Neural progenitor cell (in vitro differentiated cells): ENCODE data around the gene OSTN. TPM values are rescaled to one million over a fixed set of nuclear protein-coding genes. Genes with fewer than 3 reads are reported as not detected.
"Not testable (repeated sequence)": the region's sequence is repeated elsewhere in the genome, so short reads cannot be mapped to it uniquely, and the experiment has no call there.

ENCODE experiments used
- DNase-seq: peaks from one replicate; pipeline ENCODE4 v3.0.0-alpha.2; 2016; ENCODE audit warnings: low spot score
- H2AFZ ChIP-seq: fragments of 200-600 bp; sonication (generic); replicated peaks from 2 replicates; pipeline ENCODE4 v1.6.1; 2016; ENCODE audit warnings: antibody characterized with exemption
- H3F3A ChIP-seq: fragments of 200-600 bp; sonication (generic); 2 replicates; pipeline ENCODE4 v1.6.1; 2016; ENCODE audit warnings: antibody characterized with exemption, low read depth
- H3K27ac ChIP-seq: fragments of 200-600 bp; sonication (generic); 2 replicates; pipeline ENCODE4 v1.5.1; 2016; ENCODE audit warnings: mild to moderate bottlenecking
- H3K27me3 ChIP-seq: fragments of 200-600 bp; sonication (generic); 2 replicates; pipeline ENCODE4 v1.6.1; 2016; ENCODE audit warnings: mild to moderate bottlenecking, moderate library complexity
- H3K36me3 ChIP-seq: fragments of 200-600 bp; sonication (generic); 2 replicates; pipeline ENCODE4 v1.5.1; 2016
- H3K4me1 ChIP-seq: fragments of 200-600 bp; sonication (generic); 2 replicates; pipeline ENCODE4 v1.6.1; 2016; ENCODE audit warnings: mixed run types
- H3K4me2 ChIP-seq: fragments of 200-600 bp; sonication (generic); 2 replicates; pipeline ENCODE4 v1.6.1; 2016
- H3K4me3 ChIP-seq: fragments of 200-600 bp; sonication (generic); 2 replicates; pipeline ENCODE4 v1.5.1; 2016
- H3K79me2 ChIP-seq: fragments of 200-600 bp; sonication (generic); 2 replicates; pipeline ENCODE4 v1.6.1; 2016; ENCODE audit warnings: low read depth
- H3K9ac ChIP-seq: fragments of 200-600 bp; sonication (generic); 2 replicates; pipeline ENCODE4 v1.6.1; 2016
- H3K9me3 ChIP-seq: fragments of 200-600 bp; sonication (generic); 2 replicates; pipeline ENCODE4 v1.5.1; 2016; ENCODE audit warnings: low read depth
- H4K20me1 ChIP-seq: fragments of 200-600 bp; sonication (generic); 2 replicates; pipeline ENCODE4 v1.6.1; 2016; ENCODE audit warnings: low read depth
- H3K27ac Mint-ChIP-seq: 3 replicates; pipeline ENCODE4 v1.8.0; 2021; ENCODE audit warnings: mixed read lengths
- H3K27me3 Mint-ChIP-seq: 2 replicates; pipeline ENCODE4 v1.8.0; 2022; ENCODE audit warnings: low read depth, mild to moderate bottlenecking, inconsistent platforms, moderate library complexity, mixed read lengths; ENCODE audit not compliant: insufficient read depth
- H3K36me3 Mint-ChIP-seq: 3 replicates; pipeline ENCODE4 v1.8.0; 2021; ENCODE audit warnings: mixed read lengths
- H3K4me1 Mint-ChIP-seq: 3 replicates; pipeline ENCODE4 v1.8.0; 2021; ENCODE audit warnings: mixed read lengths
- H3K4me3 Mint-ChIP-seq: 3 replicates; pipeline ENCODE4 v1.8.0; 2021; ENCODE audit warnings: mild to moderate bottlenecking, moderate library complexity, mixed read lengths
- H3K9me3 Mint-ChIP-seq: 3 replicates; pipeline ENCODE4 v1.8.0; 2020; ENCODE audit warnings: mixed read lengths
- EZH2 ChIP-seq: fragments of 200-600 bp; sonication (generic); IDR thresholded peaks from 2 replicates; pipeline ENCODE4 v1.6.1; 2017; ENCODE audit warnings: antibody characterized with exemption, mild to moderate bottlenecking, moderate library complexity
- EZH2phosphoT487 ChIP-seq: fragments of 200-600 bp; sonication (generic); IDR thresholded peaks from 2 replicates; pipeline ENCODE4 v1.6.1; 2017; ENCODE audit warnings: antibody characterized with exemption
- total RNA-seq: library from RNA; depleted of rRNA; stranded (reverse); fragments of >200 nt; gene quantifications from 2 replicates; pipeline ENCODE4 v1.2.3, GENCODE V29; 2015; ENCODE audit warnings: low replicate concordance
- TF ChIP-seq, protein P1 (sequence below): fragments of 200-600 bp; sonication (generic); IDR thresholded peaks from 2 replicates; pipeline ENCODE4 v1.5.1; 2017; ENCODE audit warnings: antibody characterized with exemption, mild to moderate bottlenecking

The OSTN gene
- total RNA-seq, 1 donor from 2014 or later = 1.2 TPM

DNA sequence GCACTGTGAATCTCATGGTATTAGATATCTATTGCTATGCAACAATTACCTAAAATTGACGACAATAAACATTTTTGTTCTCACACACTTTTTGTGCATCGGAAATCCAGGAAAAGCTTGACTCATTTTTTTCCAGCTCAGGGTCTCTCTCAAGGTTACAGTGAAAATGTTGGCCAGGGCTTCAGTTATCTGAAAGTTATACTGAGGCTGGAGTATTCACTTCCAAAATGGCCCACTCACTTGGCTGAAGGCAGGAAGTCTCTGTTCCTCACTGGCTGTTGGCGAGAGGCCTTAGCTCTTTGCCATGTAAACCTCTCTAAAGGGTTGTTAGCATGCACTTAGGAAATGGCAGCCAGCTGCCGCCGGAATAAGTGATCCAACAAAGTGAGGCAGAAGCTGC lies 41.4 kb downstream of the OSTN start:
- H3K36me3 Mint-ChIP-seq = no peaks in the 10 kb centered on the region
- Histone ChIP-seq H3K27me3 (no peaks in the 10 kb centered on the region), H4K20me1 (no peaks in the 10 kb centered on the region), H3K36me3 (no peaks in the 10 kb centered on the region), H2AFZ (no peak overlapping the region), H3K27ac (no peak overlapping the region), H3K4me3 (no peak overlapping the region), H3K4me1 (peaks cover 9% of the 10 kb centered on the region), H3K9ac (no peak overlapping the region), H3F3A (peaks cover 13% of the 10 kb centered on the region), H3K9me3 (no peaks in the 10 kb centered on the region), H3K79me2 (no peaks in the 10 kb centered on the region), H3K4me2 (no peak overlapping the region)
- H3K9me3 Mint-ChIP-seq = no peaks in the 10 kb centered on the region
- H3K27me3 Mint-ChIP-seq = peaks cover 3% of the 10 kb centered on the region
- TF ChIP-seq, protein P1, sequence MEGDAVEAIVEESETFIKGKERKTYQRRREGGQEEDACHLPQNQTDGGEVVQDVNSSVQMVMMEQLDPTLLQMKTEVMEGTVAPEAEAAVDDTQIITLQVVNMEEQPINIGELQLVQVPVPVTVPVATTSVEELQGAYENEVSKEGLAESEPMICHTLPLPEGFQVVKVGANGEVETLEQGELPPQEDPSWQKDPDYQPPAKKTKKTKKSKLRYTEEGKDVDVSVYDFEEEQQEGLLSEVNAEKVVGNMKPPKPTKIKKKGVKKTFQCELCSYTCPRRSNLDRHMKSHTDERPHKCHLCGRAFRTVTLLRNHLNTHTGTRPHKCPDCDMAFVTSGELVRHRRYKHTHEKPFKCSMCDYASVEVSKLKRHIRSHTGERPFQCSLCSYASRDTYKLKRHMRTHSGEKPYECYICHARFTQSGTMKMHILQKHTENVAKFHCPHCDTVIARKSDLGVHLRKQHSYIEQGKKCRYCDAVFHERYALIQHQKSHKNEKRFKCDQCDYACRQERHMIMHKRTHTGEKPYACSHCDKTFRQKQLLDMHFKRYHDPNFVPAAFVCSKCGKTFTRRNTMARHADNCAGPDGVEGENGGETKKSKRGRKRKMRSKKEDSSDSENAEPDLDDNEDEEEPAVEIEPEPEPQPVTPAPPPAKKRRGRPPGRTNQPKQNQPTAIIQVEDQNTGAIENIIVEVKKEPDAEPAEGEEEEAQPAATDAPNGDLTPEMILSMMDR = no peak
- TF ChIP-seq EZH2 = no peak
- no peak for TF ChIP-seq EZH2phosphoT487
- no peak overlapping the region for H3K4me3 Mint-ChIP-seq
- peaks cover 18% of the 10 kb centered on the region for H3K4me1 Mint-ChIP-seq
- no peak overlapping the region for H3K27ac Mint-ChIP-seq
- no peak for DNase-seq

DNA sequence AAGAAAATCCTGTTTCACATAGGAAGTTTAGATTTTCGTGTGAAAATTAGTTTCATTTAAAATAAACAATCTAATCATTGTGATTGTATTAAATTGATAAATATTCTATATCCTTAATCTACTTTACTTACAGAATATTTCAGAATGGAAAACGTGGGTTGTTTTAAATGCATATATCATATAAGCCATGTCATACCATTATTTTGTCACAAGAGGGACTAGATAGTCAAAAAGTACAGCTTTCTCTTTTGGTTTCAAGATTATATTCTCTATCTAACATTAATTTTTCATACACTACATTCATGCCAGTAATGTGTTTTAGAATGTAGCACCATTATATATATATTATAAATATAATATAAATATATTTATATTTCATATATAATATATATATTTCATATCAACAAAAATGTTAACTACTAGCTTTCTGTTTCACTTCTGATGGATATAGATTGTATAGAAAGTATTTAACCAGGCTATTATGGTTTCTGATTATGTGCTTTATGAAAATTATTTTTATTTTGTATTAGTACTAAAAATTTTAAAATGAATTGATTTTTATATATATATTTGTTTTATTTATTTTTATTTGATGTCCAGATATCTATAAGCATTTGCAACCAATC lies 45.3 kb downstream of the OSTN start:
- no peak overlapping the region for H3K4me2 ChIP-seq
- H3F3A ChIP-seq = peaks cover 3% of the 10 kb centered on the region
- Mint-ChIP-seq H3K36me3 (no peaks in the 10 kb centered on the region), H3K4me1 (peaks cover under 1% of the 10 kb centered on the region), H3K9me3 (no peaks in the 10 kb centered on the region), H3K27ac (no peak overlapping the region), H3K27me3 (no peaks in the 10 kb centered on the region), H3K4me3 (no peak overlapping the region)
- H3K9me3 ChIP-seq = no peaks in the 10 kb centered on the region
- no peaks in the 10 kb centered on the region for H3K27me3 ChIP-seq
- no peak overlapping the region for H3K9ac ChIP-seq
- H2AFZ ChIP-seq = no peak overlapping the region
- no peaks in the 10 kb centered on the region for H3K79me2 ChIP-seq
- H3K27ac ChIP-seq = no peak overlapping the region
- H3K36me3 ChIP-seq = no peaks in the 10 kb centered on the region
- peaks cover 9% of the 10 kb centered on the region for H3K4me1 ChIP-seq
- TF ChIP-seq EZH2 = no peak
- TF ChIP-seq, protein P1 = peak; percentile 54
- no peak overlapping the region for H3K4me3 ChIP-seq
- H4K20me1 ChIP-seq = no peaks in the 10 kb centered on the region
- no peak for DNase-seq

- H3K27ac Mint-ChIP-seq, H3K36me3 ChIP-seq, H3K9me3 Mint-ChIP-seq, H3K4me2 ChIP-seq, H3K27me3 ChIP-seq, H3K79me2 ChIP-seq, H3K36me3 Mint-ChIP-seq, H3F3A ChIP-seq, H4K20me1 ChIP-seq, H3K9me3 ChIP-seq, DNase-seq, H3K4me1 Mint-ChIP-seq, H3K4me1 ChIP-seq, H3K9ac ChIP-seq, H3K4me3 Mint-ChIP-seq, H3K27me3 Mint-ChIP-seq, H3K27ac ChIP-seq, H2AFZ ChIP-seq, H3K4me3 ChIP-seq: not testable (repeated sequence)
Observed at GRCh38 chr3:191246034-191246433, 47.0 kb downstream of the OSTN start.

DNA sequence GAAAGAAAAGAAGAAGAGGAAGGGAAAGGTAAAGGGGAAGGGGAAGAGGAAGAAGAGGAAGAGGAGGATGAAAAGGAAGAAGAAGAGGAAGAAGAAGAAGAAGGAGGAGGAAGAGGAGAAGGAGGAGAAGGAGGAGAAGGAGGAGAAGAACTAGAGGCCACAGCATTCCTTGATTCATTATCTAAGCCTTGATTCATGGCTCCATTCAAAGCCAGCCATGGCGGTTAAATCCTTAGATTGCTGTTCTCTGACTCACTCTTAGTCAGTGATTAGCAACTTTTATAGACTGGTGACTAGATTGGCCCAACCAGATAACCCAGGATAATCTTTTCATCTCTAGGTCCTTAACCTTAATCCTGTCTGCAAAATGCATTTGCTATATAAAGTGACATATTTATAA lies 47.6 kb downstream of the OSTN start:
- Histone ChIP-seq H3K79me2 (no peaks in the 10 kb centered on the region), H3K9ac (no peak overlapping the region), H3K4me2 (no peak overlapping the region), H3F3A (no peaks in the 10 kb centered on the region), H4K20me1 (no peaks in the 10 kb centered on the region), H3K27me3 (no peaks in the 10 kb centered on the region), H2AFZ (no peak overlapping the region), H3K4me1 (no peaks in the 10 kb centered on the region), H3K4me3 (no peak overlapping the region), H3K9me3 (no peaks in the 10 kb centered on the region), H3K27ac (no peak overlapping the region), H3K36me3 (no peaks in the 10 kb centered on the region)
- no peaks in the 10 kb centered on the region for H3K27me3 Mint-ChIP-seq
- no peaks in the 10 kb centered on the region for H3K9me3 Mint-ChIP-seq
- TF ChIP-seq EZH2 (no peak), EZH2phosphoT487 (no peak)
- TF ChIP-seq, protein P1 = no peak
- no peak overlapping the region for H3K27ac Mint-ChIP-seq
- H3K4me1 Mint-ChIP-seq = no peaks in the 10 kb centered on the region
- no peaks in the 10 kb centered on the region for H3K36me3 Mint-ChIP-seq
- H3K4me3 Mint-ChIP-seq = no peak overlapping the region
- no peak for DNase-seq
